OCI-LY1 (cell line): Measurements from ENCODE around the gene PACSIN1.

Experiments
- EZH2 ChIP-seq: fragments of 200-600 bp; sonication (generic), shearing (Covaris generic); IDR thresholded peaks from 2 replicates; pipeline ENCODE4 v1.8.0; 2017; ENCODE audit warnings: borderline replicate concordance, mixed run types, mild to moderate bottlenecking, antibody characterized with exemption, low read length, moderate library complexity, mixed read lengths
- TF ChIP-seq, protein P1 (sequence below): fragments of 200-600 bp; sonication (generic), shearing (Covaris generic); IDR thresholded peaks from 2 replicates; pipeline ENCODE4 v1.5.1; 2017; ENCODE audit warnings: mild to moderate bottlenecking, antibody characterized with exemption, low read length, moderate library complexity, mixed read lengths

DNA sequence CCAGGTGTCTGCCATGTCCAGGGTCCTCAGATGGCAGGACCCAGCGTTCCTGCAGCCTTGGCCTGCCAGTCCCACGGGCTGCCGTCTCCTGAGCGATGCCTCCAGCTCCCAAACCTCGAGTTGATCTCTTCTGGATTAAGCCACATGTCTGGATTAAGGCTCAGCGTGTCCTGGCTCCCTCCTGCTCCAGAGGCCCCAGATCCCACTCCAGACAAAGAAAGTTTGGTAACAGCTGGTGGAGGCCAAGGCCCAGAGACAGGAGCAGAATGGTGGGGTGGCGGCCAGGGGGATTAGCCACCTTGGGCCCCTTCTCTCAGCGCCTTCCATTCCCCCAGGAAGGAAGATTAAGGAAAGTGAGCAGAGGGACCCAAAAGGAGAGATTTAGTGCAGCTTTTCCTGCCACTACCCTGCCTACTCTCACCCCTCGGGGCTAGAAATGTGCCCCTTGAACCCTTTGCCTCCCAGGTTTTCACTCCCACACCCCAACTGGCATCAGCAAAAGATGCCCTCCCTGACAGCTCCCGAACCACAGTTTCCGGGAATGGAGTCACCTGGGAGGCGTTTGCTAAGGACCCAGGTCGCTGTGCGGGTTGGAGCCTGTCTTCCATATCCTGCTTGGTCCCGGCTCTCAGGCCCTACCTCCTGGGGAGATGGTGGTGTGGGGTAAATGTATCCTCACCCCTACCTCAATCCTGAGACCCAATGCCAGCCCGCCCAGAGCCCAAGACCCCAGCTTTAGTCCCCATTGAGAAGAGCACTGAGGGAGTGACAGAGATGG, 83.3 kb downstream of the PACSIN1 start:
- TF ChIP-seq, protein P1, sequence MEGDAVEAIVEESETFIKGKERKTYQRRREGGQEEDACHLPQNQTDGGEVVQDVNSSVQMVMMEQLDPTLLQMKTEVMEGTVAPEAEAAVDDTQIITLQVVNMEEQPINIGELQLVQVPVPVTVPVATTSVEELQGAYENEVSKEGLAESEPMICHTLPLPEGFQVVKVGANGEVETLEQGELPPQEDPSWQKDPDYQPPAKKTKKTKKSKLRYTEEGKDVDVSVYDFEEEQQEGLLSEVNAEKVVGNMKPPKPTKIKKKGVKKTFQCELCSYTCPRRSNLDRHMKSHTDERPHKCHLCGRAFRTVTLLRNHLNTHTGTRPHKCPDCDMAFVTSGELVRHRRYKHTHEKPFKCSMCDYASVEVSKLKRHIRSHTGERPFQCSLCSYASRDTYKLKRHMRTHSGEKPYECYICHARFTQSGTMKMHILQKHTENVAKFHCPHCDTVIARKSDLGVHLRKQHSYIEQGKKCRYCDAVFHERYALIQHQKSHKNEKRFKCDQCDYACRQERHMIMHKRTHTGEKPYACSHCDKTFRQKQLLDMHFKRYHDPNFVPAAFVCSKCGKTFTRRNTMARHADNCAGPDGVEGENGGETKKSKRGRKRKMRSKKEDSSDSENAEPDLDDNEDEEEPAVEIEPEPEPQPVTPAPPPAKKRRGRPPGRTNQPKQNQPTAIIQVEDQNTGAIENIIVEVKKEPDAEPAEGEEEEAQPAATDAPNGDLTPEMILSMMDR: no peak
- TF ChIP-seq EZH2: no peak
